CD4-positive, alpha-beta T cell treated with Interleukin-12 subunit alpha and Interleukin-12 subunit beta, for 1 hour (primary cell): ENCODE data around the gene TTR.
A peak's percentile ranks its signal among the peaks of the same experiment; 100 is the strongest.

Experiments used
- DNase-seq: peaks from one replicate; pipeline ENCODE4 v3.0.0-alpha.2; 2020

The TTR gene

GRCh38 chr18:31591628-31592027 lies at the start of gene TTR:
TSS of gene TTR (plus strand) at chr18:31591877. CDS start at chr18:31591903, 26 bp downstream.
- no peak for DNase-seq

DNA sequence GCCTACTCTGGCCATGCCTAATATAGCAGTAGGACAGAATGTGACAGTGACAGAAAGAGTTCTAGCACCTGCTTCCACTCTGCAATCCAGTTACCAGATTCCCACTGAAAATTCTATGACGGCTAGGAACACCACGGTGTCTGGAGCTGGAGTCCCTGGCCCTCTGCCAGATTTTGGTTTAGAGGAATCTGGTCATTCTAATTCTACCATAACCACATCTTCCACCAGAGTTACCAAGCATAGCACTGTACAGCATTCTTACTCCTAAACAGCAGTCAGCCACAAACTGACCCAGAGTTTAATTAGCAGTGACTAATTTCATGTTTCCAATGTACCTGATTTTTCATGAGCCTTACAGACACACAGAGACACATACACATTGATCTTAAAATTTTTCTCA lies 45.2 kb upstream of the TTR start:
- DNase-seq = no peak

GRCh38 chr18:31548853-31549252 lies 42.8 kb upstream of the TTR start:
- DNase-seq = no peak

DNA sequence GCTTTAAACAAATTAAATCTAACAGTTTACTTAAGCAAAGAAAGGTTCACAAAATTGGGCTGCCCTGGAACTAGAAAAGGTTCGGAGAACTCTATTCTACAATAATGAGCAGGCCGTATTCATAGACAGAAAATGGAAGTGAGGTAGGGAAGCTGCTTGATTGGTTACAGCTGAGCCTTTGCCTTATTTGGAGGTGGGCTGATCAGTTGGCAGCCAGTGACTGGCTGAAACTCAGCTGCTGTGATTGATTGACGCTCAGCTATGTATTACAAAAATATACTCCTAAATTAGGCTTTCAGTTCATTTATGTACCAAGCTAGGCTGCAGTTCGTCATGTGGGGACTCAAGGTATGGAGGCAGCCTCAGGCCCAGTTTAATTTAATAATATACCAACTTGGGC lies 42.3 kb upstream of the TTR start:
- no peak for DNase-seq

DNA sequence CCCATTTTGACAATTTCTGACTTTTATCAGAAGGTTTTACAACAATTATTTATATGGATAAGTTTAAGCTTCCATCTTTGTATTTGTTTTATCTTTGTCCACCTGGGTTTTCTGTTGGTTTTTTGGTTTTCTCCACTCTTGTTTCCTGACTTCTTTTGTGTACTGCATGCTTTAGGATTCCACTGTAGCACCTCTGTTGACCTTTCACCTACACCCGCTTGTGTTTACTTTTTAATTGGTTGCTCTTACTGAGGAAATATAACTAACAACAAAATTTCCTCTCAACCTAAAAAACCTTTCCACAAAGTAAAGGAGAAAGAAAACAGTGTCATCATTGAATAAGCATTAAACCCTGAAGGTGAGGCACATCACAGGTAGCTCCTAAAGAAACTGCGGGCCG lies 39.8 kb upstream of the TTR start:
- DNase-seq = no peak

DNA sequence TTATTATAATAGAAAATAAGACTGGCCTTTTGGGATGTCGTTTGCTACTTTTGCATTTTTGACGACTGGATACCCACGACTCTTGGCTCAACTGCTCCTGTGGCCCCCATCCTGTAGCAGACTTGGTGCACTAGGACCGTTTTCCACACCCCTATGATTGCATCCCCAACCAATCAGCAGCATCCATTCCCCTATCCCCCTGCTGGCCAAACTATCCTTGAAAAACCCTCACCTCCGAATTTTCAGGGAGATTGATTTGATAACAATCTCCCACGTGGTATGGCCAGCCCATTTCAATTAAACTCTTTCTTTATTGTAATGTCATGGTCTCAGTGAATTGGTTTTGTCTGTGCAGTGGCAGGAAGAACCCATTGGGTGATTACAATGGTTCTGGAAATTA lies 37.9 kb upstream of the TTR start:
- no peak for DNase-seq

DNA sequence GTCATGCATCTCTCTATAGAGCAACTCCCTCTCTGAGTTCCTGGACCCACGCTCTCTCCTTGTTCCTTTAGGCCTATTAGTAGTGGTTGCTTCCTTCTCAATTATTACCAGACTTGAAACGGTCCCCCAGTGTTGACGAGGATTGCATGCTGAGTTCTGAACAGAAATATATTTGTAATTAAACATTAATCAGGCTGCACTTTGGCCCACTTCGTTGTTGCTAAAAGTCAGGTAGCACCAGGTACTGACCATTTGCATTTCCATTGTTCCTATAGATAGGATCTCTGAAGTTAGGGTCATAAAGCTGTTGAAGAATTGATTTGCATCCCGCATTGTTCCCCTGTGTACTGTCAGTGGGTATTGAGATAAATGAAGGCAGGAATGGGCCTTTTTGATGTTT lies 36.9 kb upstream of the TTR start:
- DNase-seq = no peak

DNA sequence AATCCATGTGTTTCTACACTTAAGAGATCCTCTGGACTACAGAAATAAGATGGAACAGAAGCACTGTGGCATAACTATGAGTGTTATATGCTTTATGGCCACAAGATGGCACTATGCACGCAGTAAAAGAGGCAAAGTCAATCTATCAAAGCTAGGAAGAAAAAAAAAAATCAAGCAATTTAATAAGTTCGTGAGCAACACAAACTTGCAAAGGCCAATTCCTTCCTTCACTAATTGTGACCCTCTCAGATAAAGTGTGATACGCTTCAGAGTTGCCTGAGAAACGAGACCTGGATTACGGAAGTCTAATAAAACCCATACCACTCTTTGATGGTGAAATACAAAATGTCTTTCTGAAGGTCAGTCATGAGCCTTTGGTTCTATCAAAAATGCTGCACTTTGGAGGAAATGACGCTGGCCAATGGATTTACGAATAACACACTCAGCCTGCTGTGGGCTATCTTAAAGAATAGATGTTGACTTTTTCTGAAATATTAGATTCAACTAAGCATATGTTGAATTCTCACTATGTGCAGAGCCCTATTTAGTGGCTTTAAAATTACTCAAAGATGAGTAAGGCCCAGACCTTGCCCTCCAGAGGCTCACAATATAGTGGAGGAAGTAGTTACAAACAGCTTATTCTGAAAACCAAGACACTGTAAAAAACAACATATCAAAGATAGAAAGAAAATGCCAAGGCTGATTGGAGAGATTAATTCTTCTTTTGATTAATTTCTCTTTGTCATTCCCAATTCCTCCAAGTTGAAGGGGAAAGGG lies 35.5 kb upstream of the TTR start:
- DNase-seq = peak; percentile 53

DNA sequence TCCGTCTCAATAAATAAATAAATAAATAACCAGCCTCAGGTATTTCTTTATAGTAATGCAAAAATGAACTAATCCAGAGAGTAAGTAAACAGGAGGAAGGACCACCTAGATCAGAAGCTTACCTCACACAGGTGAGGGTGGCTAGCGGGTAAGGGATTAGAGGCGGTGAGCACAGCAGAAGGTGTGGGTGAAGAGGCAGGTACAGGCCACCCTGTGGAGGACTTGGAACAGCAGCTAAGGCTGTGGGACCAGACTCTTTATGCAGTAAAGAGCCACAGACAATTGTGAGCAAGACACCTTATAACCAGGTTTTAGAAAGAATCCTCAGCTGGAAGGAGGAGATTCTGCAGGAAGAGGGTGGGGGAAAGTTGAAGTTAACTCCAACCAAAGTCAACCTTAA lies 34.2 kb upstream of the TTR start:
- DNase-seq = no peak

DNA sequence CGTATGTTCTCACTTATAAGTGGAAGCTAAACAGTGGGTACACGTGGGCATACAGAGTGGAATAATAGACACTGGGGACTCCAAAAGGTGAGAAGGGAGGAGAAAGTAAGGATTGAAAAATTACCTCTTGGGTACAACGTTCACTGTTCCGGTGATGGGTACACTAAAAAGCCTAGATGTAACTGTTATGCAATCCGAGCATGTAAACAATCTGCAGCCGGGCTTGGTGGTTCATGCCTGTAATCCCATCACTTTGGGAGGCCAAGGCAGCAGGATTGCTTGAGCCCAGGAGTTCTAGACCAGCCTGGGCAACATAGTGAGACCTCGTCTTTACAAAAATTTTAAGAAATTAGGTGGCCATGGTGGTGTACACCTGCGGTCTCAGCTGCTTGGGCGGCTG lies 33.1 kb upstream of the TTR start:
- DNase-seq = no peak

GRCh38 chr18:31562726-31563125 lies 29.0 kb upstream of the TTR start:
- no peak for DNase-seq

DNA sequence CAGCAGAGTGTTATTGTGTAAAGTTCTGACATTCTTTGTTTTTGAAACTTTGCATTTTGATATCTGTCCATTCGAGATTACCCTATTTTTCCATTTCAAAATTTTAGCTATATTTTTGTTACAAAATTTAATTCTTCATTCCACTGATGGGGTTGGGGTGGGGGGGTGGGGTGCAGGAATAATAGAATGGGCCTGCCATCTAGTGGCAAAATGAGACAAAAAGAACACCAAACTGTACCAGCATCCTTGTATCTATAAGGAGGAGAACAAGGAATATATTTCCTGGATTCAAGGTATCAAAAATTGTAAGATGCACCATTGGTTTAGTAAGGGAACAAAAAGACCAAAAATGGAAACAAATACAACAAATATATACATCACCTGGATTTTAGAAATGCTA lies 27.9 kb upstream of the TTR start:
- DNase-seq = no peak

DNA sequence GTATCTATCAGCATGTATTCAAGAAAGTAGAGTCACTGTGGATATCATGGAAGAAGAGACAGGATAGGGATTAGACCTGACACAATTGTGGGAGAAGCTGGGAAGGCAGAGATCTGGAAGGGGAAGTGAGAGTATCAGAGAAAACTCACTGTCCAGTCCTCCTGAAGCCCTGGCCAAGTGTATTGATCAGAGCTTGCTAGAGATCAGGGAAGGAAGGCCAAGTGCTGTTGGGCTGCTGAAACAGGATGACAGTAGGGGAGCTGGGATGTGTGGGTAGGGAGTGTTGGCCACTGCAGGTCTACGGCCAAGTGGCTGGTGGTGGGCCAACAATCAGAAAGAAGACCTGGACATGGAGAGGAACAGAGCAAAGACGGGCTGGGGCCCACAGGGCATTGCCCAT lies 26.3 kb upstream of the TTR start:
- DNase-seq = no peak

- no peak for DNase-seq
These were observed 25.7 kb upstream of the TTR start for GRCh38 chr18:31565782-31566512.

DNA sequence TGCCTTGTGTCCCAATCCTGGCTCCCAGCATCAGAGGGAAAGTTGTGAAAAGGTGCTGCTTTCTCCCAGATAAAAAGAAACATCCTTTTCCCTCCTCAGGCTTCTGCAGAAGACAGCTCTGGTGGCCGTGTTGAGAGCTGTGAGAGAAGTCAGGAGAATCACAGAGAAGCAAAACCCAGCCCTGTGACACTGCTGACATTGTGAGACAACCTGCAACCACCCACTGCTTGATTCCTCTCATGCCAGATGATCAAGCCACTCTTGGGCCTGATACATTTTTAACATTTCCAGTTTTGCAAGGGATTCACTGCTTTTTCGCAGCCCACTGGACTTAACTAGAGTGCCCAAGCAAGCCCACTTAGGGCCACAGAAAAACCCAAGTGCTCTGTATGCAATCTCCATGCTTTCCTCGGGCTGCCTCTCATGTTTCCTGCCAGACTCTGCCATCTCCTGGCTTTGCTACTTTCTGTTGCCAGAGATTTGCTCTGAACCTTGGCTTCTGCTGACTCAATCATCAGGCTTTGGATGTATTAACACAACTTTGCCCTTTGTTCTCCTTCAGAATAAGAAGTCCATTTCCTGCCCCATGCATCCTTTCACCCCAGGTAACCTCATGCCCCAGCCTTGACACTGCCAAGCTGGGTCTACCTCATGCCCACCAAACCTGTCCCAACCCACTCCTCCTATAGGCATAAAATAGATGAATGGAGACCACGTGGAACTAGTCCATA lies 24.9 kb upstream of the TTR start:
- no peak for DNase-seq

GRCh38 chr18:31572368-31572767 lies 19.3 kb upstream of the TTR start:
- DNase-seq = no peak

DNA sequence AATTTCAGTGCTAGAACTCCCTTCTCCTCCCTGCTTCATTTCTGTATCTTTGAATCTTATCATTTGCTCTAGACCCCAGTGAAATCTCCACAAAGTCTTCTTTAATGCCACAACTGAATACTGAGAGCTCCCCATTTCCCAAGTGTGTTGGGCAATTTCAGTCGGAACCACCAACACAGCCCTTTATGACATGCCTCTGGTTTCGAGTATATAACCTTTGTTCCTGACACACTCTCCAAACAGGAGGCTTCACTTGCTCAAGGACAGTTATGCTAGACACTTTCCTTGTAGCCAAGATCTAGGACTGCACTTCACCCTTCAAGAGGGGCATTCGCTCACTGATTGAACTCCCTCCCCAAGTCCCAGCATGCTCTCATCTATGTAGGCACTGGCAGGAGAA lies 18.6 kb upstream of the TTR start:
- DNase-seq = no peak

GRCh38 chr18:31574359-31574758 lies 17.3 kb upstream of the TTR start:
- DNase-seq = no peak

DNA sequence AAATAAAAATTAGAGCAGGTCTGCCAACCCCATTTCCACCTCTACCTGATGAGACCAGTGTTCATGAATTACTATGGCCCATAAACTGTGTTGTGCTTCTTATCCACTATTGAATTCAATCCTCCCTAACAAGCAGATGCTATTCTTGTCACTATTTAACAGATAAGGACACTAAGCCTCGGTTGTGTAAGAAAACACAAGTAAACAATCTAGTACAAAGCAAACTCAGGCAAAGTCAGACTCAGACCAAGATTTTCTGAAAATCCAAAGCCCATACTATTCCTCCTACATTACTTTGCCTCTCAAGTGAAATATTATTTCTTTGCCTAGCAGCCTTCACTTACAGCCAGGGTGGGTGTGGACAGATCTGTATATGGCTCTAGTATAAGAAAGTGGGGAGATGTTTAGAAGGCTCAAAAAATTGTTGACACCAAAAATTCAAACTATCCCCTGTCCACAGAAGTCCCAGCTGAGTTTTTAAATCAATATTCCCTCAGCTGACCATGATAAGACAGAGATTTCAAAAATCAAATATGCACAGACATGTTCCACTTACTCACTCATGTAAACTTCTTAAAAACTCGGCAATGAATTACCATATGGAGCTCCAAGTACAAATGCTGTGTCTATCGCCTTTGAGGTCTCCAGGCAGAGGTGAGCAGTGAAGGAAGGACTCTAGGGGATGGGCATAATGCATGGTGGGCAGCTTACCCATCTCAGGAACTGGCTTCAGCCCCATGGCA lies 16.0 kb upstream of the TTR start:
- no peak for DNase-seq

GRCh38 chr18:31576670-31577069 lies 15.0 kb upstream of the TTR start:
- DNase-seq = no peak

DNA sequence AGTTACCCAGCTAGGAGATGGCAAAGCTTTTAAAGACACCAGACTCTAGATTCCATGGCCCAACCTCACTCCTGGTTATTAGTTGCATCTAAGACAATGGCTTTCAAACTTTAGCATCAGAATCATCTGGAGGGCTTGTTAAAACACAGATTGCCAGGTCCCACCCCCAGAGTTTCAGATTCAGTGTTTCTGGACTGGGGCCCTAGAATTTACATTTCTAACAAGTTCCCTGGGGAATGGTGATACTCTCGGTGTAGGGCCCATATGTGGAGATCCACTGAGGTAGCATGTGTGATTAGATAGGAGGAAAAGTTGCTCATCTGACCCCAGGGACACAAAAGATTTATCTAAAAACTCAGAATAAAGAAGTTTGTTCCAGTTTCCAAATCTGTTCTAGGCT lies 14.5 kb upstream of the TTR start:
- no peak for DNase-seq

GRCh38 chr18:31578126-31578525 lies 13.6 kb upstream of the TTR start:
- DNase-seq = no peak

GRCh38 chr18:31579375-31579774 lies 12.3 kb upstream of the TTR start:
- no peak for DNase-seq
